HG02970 (cell line): ENCODE results near the gene ARHGEF4.
A peak's percentile ranks its signal among the peaks of the same experiment; 100 is the strongest.

Experiments
- ATAC-seq: cut with Tn5 transposase; IDR thresholded peaks from one replicate; pipeline ENCODE4 v1.9.1; 2021; ENCODE audit warnings: mild to moderate bottlenecking, moderate library complexity, moderate number of reproducible peaks; ENCODE audit not compliant: unreplicated experiment, low FRiP score

The ARHGEF4 gene

GRCh38 chr2:130848526-130849210 is 12.0 kb downstream of the ARHGEF4 start:
- ATAC-seq: no peak

- ATAC-seq: no peak
These were observed 13.4 kb downstream of the ARHGEF4 start for GRCh38 chr2:130849896-130850787.

GRCh38 chr2:130850788-130851623 is 14.3 kb downstream of the ARHGEF4 start:
- no peak for ATAC-seq

GRCh38 chr2:130851624-130852382 is 15.1 kb downstream of the ARHGEF4 start:
- ATAC-seq: no peak

- ATAC-seq: no peak
These were observed 15.9 kb downstream of the ARHGEF4 start for GRCh38 chr2:130852521-130853115.

GRCh38 chr2:130853391-130853790 is 16.7 kb downstream of the ARHGEF4 start:
- ATAC-seq: no peak

- ATAC-seq: no peak
These were observed 17.6 kb downstream of the ARHGEF4 start for GRCh38 chr2:130854301-130854700.

- no peak for ATAC-seq
These were observed 28.4 kb downstream of the ARHGEF4 start for GRCh38 chr2:130864830-130865800.

GRCh38 chr2:130869441-130870160 is 32.9 kb downstream of the ARHGEF4 start:
- ATAC-seq: no peak

- ATAC-seq: no peak
These were observed 33.4 kb downstream of the ARHGEF4 start for GRCh38 chr2:130870161-130870485.

- ATAC-seq: no peak
These were observed 34.1 kb downstream of the ARHGEF4 start for GRCh38 chr2:130870779-130871178.

- ATAC-seq: no peak
These were observed 35.4 kb downstream of the ARHGEF4 start for GRCh38 chr2:130871843-130872740.

- no peak for ATAC-seq
These were observed 36.0 kb downstream of the ARHGEF4 start for GRCh38 chr2:130872741-130873125.

GRCh38 chr2:130873700-130874346 is 37.1 kb downstream of the ARHGEF4 start:
- ATAC-seq: peak; percentile 78

- no peak for ATAC-seq
These were observed 37.8 kb downstream of the ARHGEF4 start for GRCh38 chr2:130874512-130874911.

GRCh38 chr2:130875935-130876334 is 39.2 kb downstream of the ARHGEF4 start:
- ATAC-seq: no peak

- no peak for ATAC-seq
These were observed 40.5 kb downstream of the ARHGEF4 start for GRCh38 chr2:130877258-130877657.
